B cell (primary cell): ENCODE measurements around the gene REL. TPM values are rescaled to one million over a fixed set of nuclear protein-coding genes. Genes with fewer than 3 reads are reported as not detected.
"Not testable (repeated sequence)": the region's sequence is repeated elsewhere in the genome, so short reads cannot be mapped to it uniquely, and the experiment has no call there.

Source experiments
- ATAC-seq: fragments of 200-7000 bp; cut with Tn5 transposase; one replicate; pipeline ENCODE4 v1.10.0; 2021; ENCODE audit warnings: low read depth, mild to moderate bottlenecking, moderate number of reproducible peaks, moderate library complexity
- CTCF ChIA-PET: fragments of 350-600 bp; sonication (Branson Sonifier 250); formaldehyde crosslinking; loops from one replicate; lab custom pipeline; 2021; ENCODE audit warnings: antibody characterized with exemption, inconsistent platforms; lab: Charles Lee
- POLR2A ChIA-PET: fragments of 350-600 bp; sonication (Branson Sonifier 250); formaldehyde crosslinking; loops from one replicate; lab custom pipeline; 2021; ENCODE audit warnings: antibody characterized with exemption; lab: Charles Lee
- DNase-seq: peaks from one replicate; pipeline ENCODE4 v3.0.0; 2013
- H2AFZ ChIP-seq: 2 replicates; pipeline ENCODE4 v1.6.1; 2012; ENCODE audit warnings: mild to moderate bottlenecking, low read depth, low read length; ENCODE audit not compliant: insufficient read depth, poor library complexity, severe bottlenecking
- H3K27ac ChIP-seq, 2 donors: 1 replicate in 1 of 2; 2 replicates in 1 of 2; pipeline ENCODE4 v1.5.1; 2012 to 2013; ENCODE audit warnings: low read length in 2 of 2, mild to moderate bottlenecking in 2 of 2, moderate library complexity in 1 of 2
- H3K27me3 ChIP-seq, 4 experiments: fragments of 200-600 bp in 1 of 4; sonication (generic) in 1 of 4; replicated peaks in 1 of 4; 1 replicate in 2 of 4; 2 replicates in 2 of 4; pipeline versions ENCODE4 v1.6.1 to v1.7.0; 2013 to 2016; ENCODE audit warnings: low read length in 3 of 4, mild to moderate bottlenecking in 2 of 4, mixed read lengths in 1 of 4, moderate library complexity in 1 of 4; ENCODE audit not compliant: insufficient read depth in 4 of 4, control insufficient read depth in 3 of 4; ENCODE audit errors: control extremely low read depth in 1 of 4
- H3K36me3 ChIP-seq, 2 experiments: replicated peaks in 1 of 2; 1 replicate in 1 of 2; 2 replicates in 1 of 2; pipeline versions ENCODE4 v1.6.1 to v1.7.1; 2013; ENCODE audit warnings: low read length in 1 of 2; ENCODE audit not compliant: insufficient read depth in 2 of 2, control insufficient read depth in 1 of 2; ENCODE audit errors: control extremely low read depth in 1 of 2, extremely low read depth in 1 of 2
- H3K4me1 ChIP-seq, 2 donors: fragments of 200-600 bp in 1 of 2; sonication (generic) in 1 of 2; 1 replicate in 1 of 2; 2 replicates in 1 of 2; pipeline versions ENCODE4 v1.5.1 to v1.6.1; 2013 to 2017; ENCODE audit warnings: low read length in 2 of 2; ENCODE audit not compliant: control insufficient read depth in 2 of 2, insufficient read depth in 2 of 2
- H3K4me2 ChIP-seq: replicated peaks from 2 replicates; pipeline ENCODE3; 2012; ENCODE audit warnings: mild to moderate bottlenecking, low read depth, low read length; ENCODE audit not compliant: poor library complexity, severe bottlenecking
- H3K4me3 ChIP-seq, 5 experiments: fragments of 200-600 bp in 1 of 5; sonication (generic) in 1 of 5; 1 replicate in 3 of 5; 2 replicates in 2 of 5; pipeline versions ENCODE4 v1.5.1 to v1.7.0; 2011 to 2016; ENCODE audit warnings: low read length in 4 of 5, mild to moderate bottlenecking in 4 of 5, low read depth in 2 of 5, control low read depth in 1 of 5, moderate library complexity in 1 of 5; ENCODE audit not compliant: insufficient read depth in 1 of 5; ENCODE audit errors: control extremely low read depth in 1 of 5, extremely low read depth in 1 of 5
- H3K79me2 ChIP-seq: fragments of 200-600 bp; sonication (generic); one replicate; pipeline ENCODE4 v1.6.0; 2016; ENCODE audit warnings: low read length; ENCODE audit not compliant: control insufficient read depth, insufficient read depth
- H3K9ac ChIP-seq: fragments of 200-600 bp; sonication (generic); 2 replicates; pipeline ENCODE4 v1.6.1; 2017; ENCODE audit warnings: mild to moderate bottlenecking, low read length, moderate library complexity
- H3K9me3 ChIP-seq, 3 donors: one replicate each; pipeline versions ENCODE4 v1.6.1 to v1.7.1; 2013; ENCODE audit warnings: low read length in 2 of 3; ENCODE audit not compliant: control insufficient read depth in 2 of 3, insufficient read depth in 1 of 3; ENCODE audit errors: control extremely low read depth in 1 of 3
- H4K20me1 ChIP-seq: 2 replicates; pipeline ENCODE4 v1.6.0; 2012; ENCODE audit warnings: mild to moderate bottlenecking, low read length; ENCODE audit not compliant: insufficient read depth, control insufficient read depth, poor library complexity, severe bottlenecking
- H3K27ac Mint-ChIP-seq: one replicate; pipeline ENCODE4 v1.8.0; 2021; ENCODE audit warnings: mixed read lengths
- H3K27me3 Mint-ChIP-seq: one replicate; pipeline ENCODE4 v1.8.0; 2021; ENCODE audit warnings: mixed read lengths
- H3K4me1 Mint-ChIP-seq: one replicate; pipeline ENCODE4 v1.8.0; 2021; ENCODE audit warnings: mixed read lengths
- H3K4me3 Mint-ChIP-seq: one replicate; pipeline ENCODE4 v1.8.0; 2021; ENCODE audit warnings: mixed read lengths
- H3K9me3 Mint-ChIP-seq: one replicate; pipeline ENCODE4 v1.8.0; 2022; ENCODE audit warnings: mixed read lengths; ENCODE audit not compliant: insufficient read depth
- EZH2 ChIP-seq: IDR thresholded peaks from 2 replicates; pipeline ENCODE4 v1.6.1; 2012; ENCODE audit warnings: borderline replicate concordance, low read depth, mild to moderate bottlenecking, moderate library complexity, low read length; ENCODE audit not compliant: insufficient read depth, poor library complexity, severe bottlenecking
- WGBS: methylation state at CpG from one replicate; pipeline ENCODE4 v1.1.5; 2013; ENCODE audit warnings: missing lambda C conversion rate; ENCODE audit not compliant: insufficient coverage; 5-methylcytosine and 5-hydroxymethylcytosine counted together
- intact Hi-C: fragments of 100-400 bp; cut with micrococcal nuclease; formaldehyde crosslinking; loops from one replicate; pipeline ENCODE4 v1.10.0; 2022
- polyA plus RNA-seq: library from polyadenylated mRNA; depleted of rRNA; stranded (reverse); fragments of >200 nt; gene quantifications from 2 replicates; pipeline ENCODE4 v1.2.3, GENCODE V29; 2012
- total RNA-seq, 2 donors: library from RNA; stranded (reverse); fragments of 120-200 nt in 1 of 2; gene quantifications; 1 replicate in 1 of 2; 2 replicates in 1 of 2; pipeline versions ENCODE4 v1.2.3 to v1.2.4, GENCODE V29; 2013 to 2022
- TF ChIP-seq, protein P1 (sequence below): fragments of 200-600 bp; IDR thresholded peaks from one replicate; pipeline ENCODE4 v1.8.0; 2022; ENCODE audit warnings: antibody characterized with exemption, mild to moderate bottlenecking

REL gene
- total and polyA plus RNA-seq, 2 donors (not counting 1 experiment from before 2014, with no cell fraction given) = 27.9 to 283 TPM

DNA sequence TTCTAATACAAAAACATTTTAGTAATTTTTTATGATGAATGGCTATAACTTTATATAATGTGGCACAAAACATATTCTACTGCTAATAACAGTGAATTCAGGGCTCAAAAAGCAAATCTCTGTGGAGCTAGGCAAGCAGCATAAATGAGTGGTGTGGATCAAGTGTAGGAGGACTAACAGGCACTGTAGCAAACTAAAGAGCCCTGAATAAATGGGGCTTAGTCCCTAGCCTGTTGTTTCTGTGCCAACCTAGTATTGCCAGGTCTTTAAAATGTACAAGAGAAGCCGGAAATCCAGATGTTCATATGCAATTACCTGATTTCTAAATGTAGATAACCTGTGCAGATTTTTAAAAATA is 18.5 kb downstream of the REL start:
- no peak overlapping the region for H3K4me3 ChIP-seq
- H3K27ac ChIP-seq = peak overlapping the region; percentile 19 to 60

GRCh38 chr2:60901296-60901695 is 19.9 kb downstream of the REL start:
- CTCF ChIA-PET = interaction anchor here (0.9 to 3.8 kb wide), 3 partner anchors 9 to 102 kb away, joined by 3 to 14 read pairs (median 3); no protein-coding TSS in a partner anchor
- intact Hi-C loops = not testable (repeated sequence)

More for the DNA sequence above, 18.5 kb downstream of the REL start:
- Mint-ChIP-seq H3K27ac (peak overlapping the region; percentile 89), H3K4me1 (peaks cover 29% of the 10 kb centered on the region), H3K9me3 (no peaks in the 10 kb centered on the region), H3K27me3 (no peaks in the 10 kb centered on the region), H3K4me3 (peak overlapping the region; percentile 60)
- TF ChIP-seq, protein P1, sequence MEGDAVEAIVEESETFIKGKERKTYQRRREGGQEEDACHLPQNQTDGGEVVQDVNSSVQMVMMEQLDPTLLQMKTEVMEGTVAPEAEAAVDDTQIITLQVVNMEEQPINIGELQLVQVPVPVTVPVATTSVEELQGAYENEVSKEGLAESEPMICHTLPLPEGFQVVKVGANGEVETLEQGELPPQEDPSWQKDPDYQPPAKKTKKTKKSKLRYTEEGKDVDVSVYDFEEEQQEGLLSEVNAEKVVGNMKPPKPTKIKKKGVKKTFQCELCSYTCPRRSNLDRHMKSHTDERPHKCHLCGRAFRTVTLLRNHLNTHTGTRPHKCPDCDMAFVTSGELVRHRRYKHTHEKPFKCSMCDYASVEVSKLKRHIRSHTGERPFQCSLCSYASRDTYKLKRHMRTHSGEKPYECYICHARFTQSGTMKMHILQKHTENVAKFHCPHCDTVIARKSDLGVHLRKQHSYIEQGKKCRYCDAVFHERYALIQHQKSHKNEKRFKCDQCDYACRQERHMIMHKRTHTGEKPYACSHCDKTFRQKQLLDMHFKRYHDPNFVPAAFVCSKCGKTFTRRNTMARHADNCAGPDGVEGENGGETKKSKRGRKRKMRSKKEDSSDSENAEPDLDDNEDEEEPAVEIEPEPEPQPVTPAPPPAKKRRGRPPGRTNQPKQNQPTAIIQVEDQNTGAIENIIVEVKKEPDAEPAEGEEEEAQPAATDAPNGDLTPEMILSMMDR = no peak
- TF ChIP-seq EZH2 = no peak
- Histone ChIP-seq H2AFZ (no peak overlapping the region), H3K9me3 (no peaks in the 10 kb centered on the region), H3K36me3 (peaks cover 2 to 93% of the 10 kb centered on the region in 2 experiments), H3K4me2 (peak overlapping the region; percentile 39), H4K20me1 (peaks cover 50% of the 10 kb centered on the region), H3K9ac (no peak overlapping the region), H3K79me2 (peaks cover 89% of the 10 kb centered on the region), H3K4me1 (peaks cover 11 to 15% of the 10 kb centered on the region in 2 donors), H3K27me3 (no peaks in the 10 kb centered on the region)
- ChIA-PET POLR2A (interaction anchor here (0.5 kb wide), 1 partner anchor 31 kb away, joined by 3 read pairs; no protein-coding TSS in a partner anchor), CTCF (interaction anchor here (0.9 to 3.8 kb wide), 4 partner anchors 17 to 100 kb away, joined by 4 to 14 read pairs (median 6); no protein-coding TSS in a partner anchor)
- no peak for ATAC-seq
- no peak for DNase-seq
- intact Hi-C loops = loop anchor here (2.0 to 5.0 kb wide), 2 partner anchors 15 to 32 kb away; no protein-coding TSS in a partner anchor
- WGBS = no CpG with 5 or more reads among the region's 1 CpG

DNA sequence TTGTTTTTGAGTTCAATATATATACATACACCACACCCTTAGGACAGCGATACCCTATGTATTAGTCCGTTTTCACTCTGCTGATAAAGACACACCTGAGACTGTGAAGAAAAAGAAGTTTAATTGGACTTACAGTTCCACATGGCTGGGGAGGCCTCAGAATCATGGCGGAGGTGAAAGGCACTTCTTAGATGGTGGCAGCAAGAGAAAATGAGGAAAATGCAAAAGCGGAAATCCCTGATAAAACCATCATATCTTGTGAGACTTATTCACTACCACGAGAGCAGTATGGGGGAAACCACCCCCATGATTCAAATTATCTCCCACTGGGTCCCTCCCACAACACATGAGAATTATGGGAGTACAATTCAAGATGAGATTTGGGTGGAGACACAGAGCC is 24.5 kb downstream of the REL start:
- H3K9me3 Mint-ChIP-seq, H3K9me3 ChIP-seq, H3K4me3 Mint-ChIP-seq, H3K27ac ChIP-seq, H2AFZ ChIP-seq, H3K4me3 ChIP-seq, H3K9ac ChIP-seq, POLR2A ChIA-PET, H3K4me1 ChIP-seq, H3K27me3 Mint-ChIP-seq, intact Hi-C loops, H3K27me3 ChIP-seq, H3K4me2 ChIP-seq, DNase-seq, CTCF ChIA-PET, ATAC-seq: not testable (repeated sequence)
- Mint-ChIP-seq H3K27ac (peak overlapping the region; percentile 15), H3K4me1 (peaks cover 16% of the 10 kb centered on the region)
- peaks cover 11 to 82% of the 10 kb centered on the region in 2 experiments for H3K36me3 ChIP-seq
- H4K20me1 ChIP-seq = peaks cover 35% of the 10 kb centered on the region
- peaks cover 87% of the 10 kb centered on the region for H3K79me2 ChIP-seq
- 80% methylated on average over 1 of the region's 5 CpGs for WGBS

More at GRCh38 chr2:60901296-60901695, 19.9 kb downstream of the REL start:
- H3K4me3 ChIP-seq, H3K4me2 ChIP-seq, ATAC-seq, H3K27ac ChIP-seq, H3K27me3 Mint-ChIP-seq, H3K9me3 ChIP-seq, POLR2A ChIA-PET, H3K4me3 Mint-ChIP-seq, H3K27me3 ChIP-seq, H3K9ac ChIP-seq, H3K9me3 Mint-ChIP-seq, DNase-seq, H2AFZ ChIP-seq: not testable (repeated sequence)
- H3K36me3 ChIP-seq = peaks cover 2 to 93% of the 10 kb centered on the region in 2 experiments
- peaks cover 11 to 15% of the 10 kb centered on the region in 2 donors for H3K4me1 ChIP-seq
- H4K20me1 ChIP-seq = peaks cover 50% of the 10 kb centered on the region
- WGBS = 100% methylated on average over 2 of the region's 6 CpGs
- H3K27ac Mint-ChIP-seq = peak overlapping the region; percentile 34
- peaks cover 36% of the 10 kb centered on the region for H3K4me1 Mint-ChIP-seq
- peaks cover 88% of the 10 kb centered on the region for H3K79me2 ChIP-seq
